BJ (cell line): ENCODE results near the gene SND1. TPM values are rescaled to one million over a fixed set of nuclear protein-coding genes. Genes with fewer than 3 reads are reported as not detected.

Experiments used
- CTCF ChIA-PET: fragments of 350-600 bp; formaldehyde crosslinking; extraction: SDS; loops from one replicate; lab custom pipeline; 2021; ENCODE audit warnings: antibody characterized with exemption, inconsistent platforms; lab: Yijun Ruan, JAX
- POLR2A ChIA-PET: fragments of 300-600 bp; sonication (Branson Sonifier 250); formaldehyde crosslinking; extraction: SDS; loops from one replicate; lab custom pipeline; 2021; ENCODE audit warnings: antibody characterized with exemption; lab: Charles Lee
- DNase-seq: peaks from one replicate; pipeline ENCODE4 v3.0.0-alpha.2; 2011; ENCODE audit warnings: low read depth
- H3K27me3 ChIP-seq: 2 replicates; pipeline ENCODE4 v1.6.0; 2011; ENCODE audit warnings: low read length; ENCODE audit not compliant: control insufficient read depth, insufficient read depth
- H3K36me3 ChIP-seq: 2 replicates; pipeline ENCODE4 v1.5.1; 2011; ENCODE audit warnings: low read length; ENCODE audit not compliant: control insufficient read depth, insufficient read depth
- H3K4me3 ChIP-seq: 2 replicates; pipeline ENCODE4 v1.5.1; 2011; ENCODE audit warnings: low read depth, mild to moderate bottlenecking, control low read depth, low read length
- CTCF ChIP-seq: IDR thresholded peaks from 2 replicates; pipeline ENCODE4 v1.5.1; 2011; ENCODE audit warnings: low read depth, mild to moderate bottlenecking, control low read depth, inconsistent platforms, low read length, moderate library complexity; ENCODE audit not compliant: insufficient read depth
- polyA plus RNA-seq: library from polyadenylated mRNA; depleted of rRNA; stranded (reverse); fragments of >200 nt; gene quantifications from 2 replicates; pipeline ENCODE4 v1.2.3, GENCODE V29; 2011

SND1 gene
- polyA plus RNA-seq, 1 experiment, result 203 TPM

- CTCF ChIA-PET, result no interaction called here
- DNase-seq, result no peak
- no peaks in the 10 kb centered on the region for H3K36me3 ChIP-seq
- no peak overlapping the region for H3K4me3 ChIP-seq
- POLR2A ChIA-PET, result no interaction called here
- no peak for TF ChIP-seq CTCF
- H3K27me3 ChIP-seq, result no peaks in the 10 kb centered on the region
Observed at GRCh38 chr7:127759945-127760421, 108.0 kb downstream of the SND1 start.

- no peak for TF ChIP-seq CTCF
- H3K4me3 ChIP-seq, result no peak overlapping the region
- no peak for DNase-seq
- ChIA-PET CTCF (no interaction called here), POLR2A (no interaction called here)
- H3K36me3 ChIP-seq, result no peaks in the 10 kb centered on the region
- H3K27me3 ChIP-seq, result no peaks in the 10 kb centered on the region
Observed at GRCh38 chr7:127760436-127761031, 108.5 kb downstream of the SND1 start.

- no peaks in the 10 kb centered on the region for H3K36me3 ChIP-seq
- no peak for TF ChIP-seq CTCF
- ChIA-PET POLR2A (no interaction called here), CTCF (no interaction called here)
- no peak for DNase-seq
- no peaks in the 10 kb centered on the region for H3K27me3 ChIP-seq
- no peak overlapping the region for H3K4me3 ChIP-seq
Observed at GRCh38 chr7:127761196-127761595, 109.2 kb downstream of the SND1 start.

GRCh38 chr7:127764681-127765080 is 112.7 kb downstream of the SND1 start:
- CTCF ChIA-PET, result interaction anchor here (0.6 kb wide), 1 partner anchor 662 kb away, joined by 3 read pairs; no protein-coding TSS in a partner anchor
- DNase-seq, result no peak
- POLR2A ChIA-PET, result no interaction called here
- Histone ChIP-seq H3K36me3 (no peaks in the 10 kb centered on the region), H3K27me3 (no peaks in the 10 kb centered on the region), H3K4me3 (no peak overlapping the region)
- TF ChIP-seq CTCF, result no peak

- no peak for TF ChIP-seq CTCF
- DNase-seq, result no peak
- Histone ChIP-seq H3K27me3 (no peaks in the 10 kb centered on the region), H3K4me3 (no peak overlapping the region), H3K36me3 (no peaks in the 10 kb centered on the region)
- POLR2A ChIA-PET, result no interaction called here
- CTCF ChIA-PET, result interaction anchor here (1.1 kb wide), 1 partner anchor 12 kb away, joined by 3 read pairs; no protein-coding TSS in a partner anchor
Observed at GRCh38 chr7:127765150-127765549, 113.2 kb downstream of the SND1 start.
